CD4-positive, alpha-beta memory T cell (primary cell): ENCODE measurements around the gene TEDC1. TPM values are rescaled to one million over a fixed set of nuclear protein-coding genes. Genes with fewer than 3 reads are reported as not detected.
A peak's percentile ranks its signal among the peaks of the same experiment; 100 is the strongest.

Experiments
- CTCF ChIA-PET: fragments of 350-600 bp; sonication (Branson Sonifier 250); formaldehyde crosslinking; loops from one replicate; lab custom pipeline; 2021; ENCODE audit warnings: inconsistent platforms; ENCODE audit not compliant: partially characterized antibody; lab: Charles Lee
- POLR2A ChIA-PET: fragments of 350-600 bp; sonication (Branson Sonifier 250); formaldehyde crosslinking; loops from one replicate; lab custom pipeline; 2021; ENCODE audit not compliant: partially characterized antibody; lab: Charles Lee
- DNase-seq, 5 donors: peaks; one replicate each; pipeline versions ENCODE4 v3.0.0 to v3.0.0-alpha.2; 2020 to 2022; ENCODE audit warnings: mixed read lengths in 1 of 5
- H3K27ac ChIP-seq: one replicate; pipeline ENCODE4 v1.7.0; 2013; ENCODE audit warnings: low read depth, low read length
- H3K27me3 ChIP-seq: 2 replicates; pipeline ENCODE4 v1.7.0; 2013; ENCODE audit warnings: mild to moderate bottlenecking, low read length, moderate library complexity; ENCODE audit not compliant: insufficient read depth
- H3K36me3 ChIP-seq: 2 replicates; pipeline ENCODE4 v1.7.0; 2013; ENCODE audit warnings: mild to moderate bottlenecking, low read length, moderate library complexity; ENCODE audit not compliant: insufficient read depth
- H3K4me1 ChIP-seq: 2 replicates; pipeline ENCODE4 v1.7.0; 2013; ENCODE audit warnings: mild to moderate bottlenecking, low read length, moderate library complexity; ENCODE audit not compliant: insufficient read depth
- H3K4me3 ChIP-seq, 2 donors: one replicate each; pipeline ENCODE4 v1.7.0; 2013; ENCODE audit warnings: low read length in 2 of 2, mild to moderate bottlenecking in 1 of 2
- H3K9me3 ChIP-seq, 2 donors: one replicate each; pipeline ENCODE4 v1.7.0; 2013; ENCODE audit warnings: low read length in 2 of 2, control low read depth in 1 of 2; ENCODE audit not compliant: control insufficient read depth in 1 of 2
- H3K27ac Mint-ChIP-seq, 7 donors: one replicate each; pipeline ENCODE4 v1.8.0; 2020 to 2021; ENCODE audit warnings: mixed read lengths in 7 of 7, mild to moderate bottlenecking in 6 of 7, inconsistent platforms in 3 of 7, moderate library complexity in 3 of 7
- H3K27me3 Mint-ChIP-seq, 2 donors: one replicate each; pipeline ENCODE4 v1.8.0; 2020 to 2021; ENCODE audit warnings: mixed read lengths in 2 of 2
- H3K36me3 Mint-ChIP-seq, 2 donors: one replicate each; pipeline ENCODE4 v1.8.0; 2020 to 2021; ENCODE audit warnings: mixed read lengths in 2 of 2, inconsistent platforms in 1 of 2, mild to moderate bottlenecking in 1 of 2
- H3K4me1 Mint-ChIP-seq, 4 donors: one replicate each; pipeline ENCODE4 v1.8.0; 2020 to 2021; ENCODE audit warnings: mixed read lengths in 4 of 4, mild to moderate bottlenecking in 1 of 4
- H3K4me3 Mint-ChIP-seq, 8 donors: one replicate each; pipeline ENCODE4 v1.8.0; 2020 to 2021; ENCODE audit warnings: mixed read lengths in 8 of 8, mild to moderate bottlenecking in 7 of 8, moderate library complexity in 6 of 8, inconsistent platforms in 3 of 8
- H3K9me3 Mint-ChIP-seq, 8 donors: one replicate each; pipeline ENCODE4 v1.8.0; 2020 to 2021; ENCODE audit warnings: mixed read lengths in 8 of 8, mild to moderate bottlenecking in 5 of 8, inconsistent platforms in 3 of 8, moderate library complexity in 1 of 8
- intact Hi-C: fragments of 100-400 bp; cut with micrococcal nuclease; formaldehyde crosslinking; loops from one replicate; pipeline ENCODE4 v1.15.1; 2023
- polyA plus RNA-seq, 2 donors: library from polyadenylated mRNA; unstranded; fragments of 300-500 nt; fragmentation: Illumina TruSeq; gene quantifications; one replicate each; pipeline ENCODE4 v1.2.3, GENCODE V29; 2021
- total RNA-seq, 2 experiments: library from RNA; stranded (reverse); gene quantifications; one replicate each; pipeline ENCODE4 v1.2.3, GENCODE V29; 2021

TEDC1 gene
- total and polyA plus RNA-seq, 4 experiments from 2014 or later, result 10.2 to 30.2 (median 17.9) TPM

- peaks cover 9 to 19% of the 10 kb centered on the region in 2 donors for H3K27me3 Mint-ChIP-seq
- Histone ChIP-seq H3K4me1 (no peaks in the 10 kb centered on the region), H3K9me3 (no peaks in the 10 kb centered on the region), H3K27me3 (no peaks in the 10 kb centered on the region), H3K27ac (no peak overlapping the region), H3K4me3 (no peak overlapping the region), H3K36me3 (no peaks in the 10 kb centered on the region)
- intact Hi-C loops, result no loop called here
- ChIA-PET POLR2A (no interaction called here), CTCF (interaction anchor here (0.7 to 1.2 kb wide), 3 partner anchors 8 to 31 kb away, joined by 3 read pairs; no protein-coding TSS in a partner anchor)
- no peak for DNase-seq
- no peak overlapping the region for H3K4me3 Mint-ChIP-seq
- H3K9me3 Mint-ChIP-seq, result no peaks in the 10 kb centered on the region
- peaks cover 0 to 6% (median 1%) of the 10 kb centered on the region in 4 donors for H3K4me1 Mint-ChIP-seq
- no peak overlapping the region for H3K27ac Mint-ChIP-seq
- H3K36me3 Mint-ChIP-seq, result no peaks in the 10 kb centered on the region
These were observed 29.1 kb downstream of the TEDC1 start for GRCh38 chr14:105519946-105520698.

- Mint-ChIP-seq H3K4me3 (peak overlapping the region in 6 of 8 donors; percentile 12 to 79 (median 52)), H3K27ac (peak overlapping the region in 2 of 7 donors; percentile 44 to 61), H3K9me3 (no peaks in the 10 kb centered on the region), H3K4me1 (peaks cover 4 to 26% (median 16%) of the 10 kb centered on the region in 4 donors), H3K27me3 (peaks cover 1 to 4% of the 10 kb centered on the region in 2 donors), H3K36me3 (no peaks in the 10 kb centered on the region)
- H3K27me3 ChIP-seq, result no peaks in the 10 kb centered on the region
- ChIA-PET POLR2A (interaction anchor here (1.0 to 4.6 kb wide), 2 partner anchors 34 to 44 kb away, joined by 3 to 48 read pairs; partner anchors contain the start of gene TEDC1), CTCF (interaction anchor here (0.7 to 1.0 kb wide), 2 partner anchors 14 to 35 kb away, joined by 3 read pairs; no protein-coding TSS in a partner anchor)
- H3K9me3 ChIP-seq, result no peaks in the 10 kb centered on the region
- peaks cover 29% of the 10 kb centered on the region for H3K4me1 ChIP-seq
- intact Hi-C loops, result no loop called here
- no peaks in the 10 kb centered on the region for H3K36me3 ChIP-seq
- no peak overlapping the region for H3K4me3 ChIP-seq
- no peak for DNase-seq
- no peak overlapping the region for H3K27ac ChIP-seq
These were observed 34.3 kb downstream of the TEDC1 start for GRCh38 chr14:105525326-105525725.

GRCh38 chr14:105525861-105526775, 35.1 kb downstream of the TEDC1 start, which contains the start of gene TMEM121:
TSS of gene TMEM121 (plus strand) at chr14:105526583. CDS start at chr14:105528835, 2,252 bp downstream.
- Histone ChIP-seq H3K9me3 (no peaks in the 10 kb centered on the region), H3K27me3 (no peaks in the 10 kb centered on the region), H3K4me1 (peaks cover 29% of the 10 kb centered on the region), H3K27ac (no peak within 1 kb of the TSS), H3K36me3 (no peaks in the 10 kb centered on the region), H3K4me3 (peak within 1 kb of the TSS in 1 of 2 donors; percentile 19)
- POLR2A ChIA-PET, result interaction anchor here (0.8 to 4.6 kb wide), 3 partner anchors 35 to 155 kb away, joined by 3 to 48 read pairs (median 3); partner anchors contain the start of gene TEDC1
- Mint-ChIP-seq H3K27me3 (peaks cover 1 to 2% of the 10 kb centered on the region in 2 donors), H3K4me1 (peaks cover 4 to 30% (median 18%) of the 10 kb centered on the region in 4 donors), H3K9me3 (no peaks in the 10 kb centered on the region), H3K4me3 (peak within 1 kb of the TSS; percentile 51 to 84 (median 76)), H3K27ac (peak within 1 kb of the TSS in 3 of 7 donors; percentile 43 to 63 (median 61)), H3K36me3 (no peaks in the 10 kb centered on the region)
- intact Hi-C loops, result no loop called here
- DNase-seq, result peak in 4 of 5 donors; percentile 28 to 39 (median 35)
- CTCF ChIA-PET, result interaction anchor here (1.0 kb wide), 1 partner anchor 36 kb away, joined by 3 read pairs; no protein-coding TSS in a partner anchor

GRCh38 chr14:105526776-105527380, 35.8 kb downstream of the TEDC1 start:
- peaks cover 1 to 2% of the 10 kb centered on the region in 2 donors for H3K27me3 Mint-ChIP-seq
- H3K4me1 ChIP-seq, result peaks cover 29% of the 10 kb centered on the region
- H3K9me3 ChIP-seq, result no peaks in the 10 kb centered on the region
- no peaks in the 10 kb centered on the region for H3K36me3 ChIP-seq
- peak overlapping the region in 1 of 2 donors; percentile 19 for H3K4me3 ChIP-seq
- ChIA-PET CTCF (interaction anchor here (4.4 kb wide), 1 partner anchor 155 kb away, joined by 24 read pairs; no protein-coding TSS in a partner anchor), POLR2A (interaction anchor here (4.6 kb wide), 1 partner anchor 35 kb away, joined by 48 read pairs; the partner anchor contains the start of gene TEDC1)
- H3K27me3 ChIP-seq, result no peaks in the 10 kb centered on the region
- no peak for DNase-seq
- peak overlapping the region; percentile 51 to 84 (median 74) for H3K4me3 Mint-ChIP-seq
- no peaks in the 10 kb centered on the region for H3K9me3 Mint-ChIP-seq
- peaks cover 4 to 31% (median 18%) of the 10 kb centered on the region in 4 donors for H3K4me1 Mint-ChIP-seq
- no peaks in the 10 kb centered on the region for H3K36me3 Mint-ChIP-seq
- no peak overlapping the region for H3K27ac ChIP-seq
- peak overlapping the region in 2 of 7 donors; percentile 31 to 63 for H3K27ac Mint-ChIP-seq
- intact Hi-C loops, result no loop called here

GRCh38 chr14:105527381-105527825, 36.4 kb downstream of the TEDC1 start:
- H3K4me1 Mint-ChIP-seq, result peaks cover 4 to 36% (median 19%) of the 10 kb centered on the region in 4 donors
- intact Hi-C loops, result no loop called here
- no peaks in the 10 kb centered on the region for H3K9me3 ChIP-seq
- no peaks in the 10 kb centered on the region for H3K36me3 ChIP-seq
- H3K27me3 Mint-ChIP-seq, result peaks cover 1 to 2% of the 10 kb centered on the region in 2 donors
- peak overlapping the region in 1 of 2 donors; percentile 54 for H3K4me3 ChIP-seq
- H3K27me3 ChIP-seq, result no peaks in the 10 kb centered on the region
- peaks cover 29% of the 10 kb centered on the region for H3K4me1 ChIP-seq
- no peaks in the 10 kb centered on the region for H3K36me3 Mint-ChIP-seq
- CTCF ChIA-PET, result interaction anchor here (2.7 to 4.4 kb wide), 2 partner anchors 38 to 156 kb away, joined by 9 to 24 read pairs; no protein-coding TSS in a partner anchor
- POLR2A ChIA-PET, result interaction anchor here (3.8 to 4.6 kb wide), 2 partner anchors 36 to 46 kb away, joined by 21 to 48 read pairs; partner anchors contain the start of gene TEDC1
- no peak overlapping the region for H3K27ac ChIP-seq
- peak overlapping the region; percentile 51 to 84 (median 74) for H3K4me3 Mint-ChIP-seq
- no peaks in the 10 kb centered on the region for H3K9me3 Mint-ChIP-seq
- peak overlapping the region in 3 of 7 donors; percentile 43 to 63 (median 51) for H3K27ac Mint-ChIP-seq
- no peak for DNase-seq
